ENCODE measurements around the gene RPS6KA5. TPM values are rescaled to one million over a fixed set of nuclear protein-coding genes. Genes with fewer than 3 reads are reported as not detected.

RPS6KA5 gene
- total RNA-seq, 1 experiment from 2014 or later: 24.2 TPM

DNA sequence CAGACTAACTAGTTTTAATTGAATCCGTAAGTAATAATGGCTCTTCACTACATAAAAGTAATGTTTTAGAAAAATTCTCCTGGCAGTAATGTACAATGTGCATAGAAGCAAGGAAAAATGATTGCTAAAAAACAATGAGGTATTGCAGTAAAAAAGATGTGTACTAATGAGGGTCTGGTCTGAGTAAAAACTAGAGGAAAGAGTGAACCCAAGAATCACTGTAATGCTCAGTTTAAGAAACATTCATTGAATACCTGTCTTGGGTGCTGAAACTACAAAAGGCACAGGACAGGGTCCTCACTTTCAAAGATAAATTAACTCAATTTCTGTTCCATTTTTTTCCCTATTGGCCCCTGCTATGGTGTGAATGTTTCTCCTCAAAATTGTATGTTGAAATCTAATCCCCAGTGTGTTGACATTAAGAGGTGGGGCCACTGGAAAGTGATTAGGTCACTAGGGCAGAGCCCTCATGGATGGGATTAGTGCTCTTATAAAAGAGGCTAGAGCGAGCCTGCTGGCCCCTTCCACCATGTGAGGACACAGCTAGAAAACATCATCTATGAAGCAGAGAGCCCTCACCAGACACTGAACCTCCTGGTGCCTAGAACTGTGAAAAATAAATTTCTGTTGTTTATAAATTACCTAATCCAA lies 51.6 kb downstream of the RPS6KA5 start:
- H3K27me3 ChIP-seq (ENCODE audit: insufficient read depth, low read length): no peaks in the 10 kb centered on the region
- no peak overlapping the region for H3K4me3 ChIP-seq (replicated peaks in 1 of 2; ENCODE audit: low read depth in 1 of 2, low read length in 2 of 2)
- no peak overlapping the region for H3K27ac ChIP-seq (ENCODE audit: low read depth, low read length)
- CTCF ChIA-PET: interaction anchor here (1.1 kb wide), 1 partner anchor 130 kb away, joined by 3 read pairs; no protein-coding TSS in a partner anchor
- TF ChIP-seq POLR2AphosphoS5 (IDR thresholded peaks at IDR 0.05; ENCODE audit: low read depth, low read length) (no peak), EGR1 (IDR thresholded peaks at IDR 0.05; ENCODE audit: low read depth) (no peak), FOSL1 (IDR thresholded peaks at IDR 0.05; ENCODE audit: low read depth) (no peak), TCF7L2 (IDR thresholded peaks at IDR 0.05; ENCODE audit: borderline replicate concordance, extremely low read depth, insufficient read depth, insufficient read length) (no peak), SRF (IDR thresholded peaks at IDR 0.05; ENCODE audit: low read depth) (no peak), POLR2A (IDR thresholded peaks at IDR 0.05; ENCODE audit: borderline replicate concordance, extremely low read depth, insufficient read depth, insufficient read length) (no peak), EZH2 (IDR thresholded peaks at IDR 0.05) (no peak), EZH2phosphoT487 (IDR thresholded peaks at IDR 0.05; ENCODE audit: borderline replicate concordance) (no peak), SP1 (IDR thresholded peaks at IDR 0.05; ENCODE audit: low read depth) (no peak), CEBPB (IDR thresholded peaks at IDR 0.05; ENCODE audit: low read depth) (no peak), ZNF274 (IDR thresholded peaks at IDR 0.05; ENCODE audit: low read depth, low read length) (no peak), JUND (IDR thresholded peaks at IDR 0.05) (no peak), ZFX (IDR thresholded peaks at IDR 0.05) (no peak), SIN3A (IDR thresholded peaks at IDR 0.05; ENCODE audit: low read depth) (no peak), YY1 (IDR thresholded peaks at IDR 0.05; ENCODE audit: extremely low read depth, insufficient replicate concordance, low read depth, low read length) (no peak), RAD21 (IDR thresholded peaks at IDR 0.05; ENCODE audit: low read depth) (no peak)
- TF ChIP-seq, protein P1, sequence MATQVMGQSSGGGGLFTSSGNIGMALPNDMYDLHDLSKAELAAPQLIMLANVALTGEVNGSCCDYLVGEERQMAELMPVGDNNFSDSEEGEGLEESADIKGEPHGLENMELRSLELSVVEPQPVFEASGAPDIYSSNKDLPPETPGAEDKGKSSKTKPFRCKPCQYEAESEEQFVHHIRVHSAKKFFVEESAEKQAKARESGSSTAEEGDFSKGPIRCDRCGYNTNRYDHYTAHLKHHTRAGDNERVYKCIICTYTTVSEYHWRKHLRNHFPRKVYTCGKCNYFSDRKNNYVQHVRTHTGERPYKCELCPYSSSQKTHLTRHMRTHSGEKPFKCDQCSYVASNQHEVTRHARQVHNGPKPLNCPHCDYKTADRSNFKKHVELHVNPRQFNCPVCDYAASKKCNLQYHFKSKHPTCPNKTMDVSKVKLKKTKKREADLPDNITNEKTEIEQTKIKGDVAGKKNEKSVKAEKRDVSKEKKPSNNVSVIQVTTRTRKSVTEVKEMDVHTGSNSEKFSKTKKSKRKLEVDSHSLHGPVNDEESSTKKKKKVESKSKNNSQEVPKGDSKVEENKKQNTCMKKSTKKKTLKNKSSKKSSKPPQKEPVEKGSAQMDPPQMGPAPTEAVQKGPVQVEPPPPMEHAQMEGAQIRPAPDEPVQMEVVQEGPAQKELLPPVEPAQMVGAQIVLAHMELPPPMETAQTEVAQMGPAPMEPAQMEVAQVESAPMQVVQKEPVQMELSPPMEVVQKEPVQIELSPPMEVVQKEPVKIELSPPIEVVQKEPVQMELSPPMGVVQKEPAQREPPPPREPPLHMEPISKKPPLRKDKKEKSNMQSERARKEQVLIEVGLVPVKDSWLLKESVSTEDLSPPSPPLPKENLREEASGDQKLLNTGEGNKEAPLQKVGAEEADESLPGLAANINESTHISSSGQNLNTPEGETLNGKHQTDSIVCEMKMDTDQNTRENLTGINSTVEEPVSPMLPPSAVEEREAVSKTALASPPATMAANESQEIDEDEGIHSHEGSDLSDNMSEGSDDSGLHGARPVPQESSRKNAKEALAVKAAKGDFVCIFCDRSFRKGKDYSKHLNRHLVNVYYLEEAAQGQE (IDR thresholded peaks at IDR 0.05; ENCODE audit: low read depth): no peak
- TF ChIP-seq, protein P2, sequence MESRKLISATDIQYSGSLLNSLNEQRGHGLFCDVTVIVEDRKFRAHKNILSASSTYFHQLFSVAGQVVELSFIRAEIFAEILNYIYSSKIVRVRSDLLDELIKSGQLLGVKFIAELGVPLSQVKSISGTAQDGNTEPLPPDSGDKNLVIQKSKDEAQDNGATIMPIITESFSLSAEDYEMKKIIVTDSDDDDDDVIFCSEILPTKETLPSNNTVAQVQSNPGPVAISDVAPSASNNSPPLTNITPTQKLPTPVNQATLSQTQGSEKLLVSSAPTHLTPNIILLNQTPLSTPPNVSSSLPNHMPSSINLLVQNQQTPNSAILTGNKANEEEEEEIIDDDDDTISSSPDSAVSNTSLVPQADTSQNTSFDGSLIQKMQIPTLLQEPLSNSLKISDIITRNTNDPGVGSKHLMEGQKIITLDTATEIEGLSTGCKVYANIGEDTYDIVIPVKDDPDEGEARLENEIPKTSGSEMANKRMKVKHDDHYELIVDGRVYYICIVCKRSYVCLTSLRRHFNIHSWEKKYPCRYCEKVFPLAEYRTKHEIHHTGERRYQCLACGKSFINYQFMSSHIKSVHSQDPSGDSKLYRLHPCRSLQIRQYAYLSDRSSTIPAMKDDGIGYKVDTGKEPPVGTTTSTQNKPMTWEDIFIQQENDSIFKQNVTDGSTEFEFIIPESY (IDR thresholded peaks at IDR 0.05; ENCODE audit: extremely low read depth, insufficient replicate concordance, low read length): no peak
- TF ChIP-seq, protein P3, sequence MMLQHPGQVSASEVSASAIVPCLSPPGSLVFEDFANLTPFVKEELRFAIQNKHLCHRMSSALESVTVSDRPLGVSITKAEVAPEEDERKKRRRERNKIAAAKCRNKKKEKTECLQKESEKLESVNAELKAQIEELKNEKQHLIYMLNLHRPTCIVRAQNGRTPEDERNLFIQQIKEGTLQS (IDR thresholded peaks at IDR 0.05): no peak
- TF ChIP-seq, protein P4, sequence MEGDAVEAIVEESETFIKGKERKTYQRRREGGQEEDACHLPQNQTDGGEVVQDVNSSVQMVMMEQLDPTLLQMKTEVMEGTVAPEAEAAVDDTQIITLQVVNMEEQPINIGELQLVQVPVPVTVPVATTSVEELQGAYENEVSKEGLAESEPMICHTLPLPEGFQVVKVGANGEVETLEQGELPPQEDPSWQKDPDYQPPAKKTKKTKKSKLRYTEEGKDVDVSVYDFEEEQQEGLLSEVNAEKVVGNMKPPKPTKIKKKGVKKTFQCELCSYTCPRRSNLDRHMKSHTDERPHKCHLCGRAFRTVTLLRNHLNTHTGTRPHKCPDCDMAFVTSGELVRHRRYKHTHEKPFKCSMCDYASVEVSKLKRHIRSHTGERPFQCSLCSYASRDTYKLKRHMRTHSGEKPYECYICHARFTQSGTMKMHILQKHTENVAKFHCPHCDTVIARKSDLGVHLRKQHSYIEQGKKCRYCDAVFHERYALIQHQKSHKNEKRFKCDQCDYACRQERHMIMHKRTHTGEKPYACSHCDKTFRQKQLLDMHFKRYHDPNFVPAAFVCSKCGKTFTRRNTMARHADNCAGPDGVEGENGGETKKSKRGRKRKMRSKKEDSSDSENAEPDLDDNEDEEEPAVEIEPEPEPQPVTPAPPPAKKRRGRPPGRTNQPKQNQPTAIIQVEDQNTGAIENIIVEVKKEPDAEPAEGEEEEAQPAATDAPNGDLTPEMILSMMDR (IDR thresholded peaks at IDR 0.05 in 2 of 3, conservative IDR thresholded peaks at IDR 0.05 in 1 of 3; ENCODE audit: borderline replicate concordance in 1 of 3, insufficient read depth in 1 of 3, low read depth in 2 of 3, low read length in 2 of 3): no peak
- no peak overlapping the region for H2AFZ ChIP-seq (ENCODE audit: low read depth, low read length, poor library complexity, severe bottlenecking)
- no TSS peak for BruUV-seq (replicated peaks)
- RAD21 ChIA-PET (ENCODE audit: low non-redundant PET in 1 of 2, low total read pairs in 2 of 2, uncharacterized antibody in 2 of 2, unreplicated experiment in 2 of 2): no interaction called here
- no peaks in the 10 kb centered on the region for H3K36me3 ChIP-seq (ENCODE audit: control insufficient read depth in 1 of 2, insufficient read depth in 2 of 2, low read length in 2 of 2)
- H3K9me3 ChIP-seq (ENCODE audit: control insufficient read depth in 1 of 2, insufficient read depth in 1 of 2, low read depth in 1 of 2, low read length in 2 of 2): no peaks in the 10 kb centered on the region
- H3K9ac ChIP-seq (ENCODE audit: low read length): no peak overlapping the region
- POLR2A ChIA-PET: no interaction called here
- peaks cover 12 to 36% of the 10 kb centered on the region in 2 experiments for H3K4me1 ChIP-seq (ENCODE audit: control insufficient read depth in 1 of 2, insufficient read depth in 2 of 2, low read length in 2 of 2)
- H3K4me2 ChIP-seq (ENCODE audit: low read length): peak overlapping the region; percentile 11; the same call in 1 of the 2 replicates
- DNase-seq (ENCODE audit: low read depth, low spot score) (no peak), ATAC-seq (no peak)
- H4K20me1 ChIP-seq (ENCODE audit: insufficient read depth): no peaks in the 10 kb centered on the region
- no peaks in the 10 kb centered on the region for H3K9me2 ChIP-seq (ENCODE audit: insufficient read depth)
- intact Hi-C loops (cut with micrococcal nuclease): no loop called here
- peaks cover 21% of the 10 kb centered on the region; the same call in 1 of the 2 replicates for H3K79me2 ChIP-seq (ENCODE audit: insufficient read depth, low read length)

Measured in HCT116 (cell line).